Bronchial epithelial cell (primary cell): ENCODE results near the gene GPRC5C. TPM values are rescaled to one million over a fixed set of nuclear protein-coding genes. Genes with fewer than 3 reads are reported as not detected.

ENCODE experiments used
- DNase-seq: peaks from one replicate; pipeline ENCODE4 v3.0.0-alpha.2; 2010; ENCODE audit warnings: low read depth
- FAIRE-seq: peaks from 2 replicates; lab custom pipeline; 2011; peaks lifted over from hg19 to GRCh38; lab: Jason Lieb, UNC
- H3K27me3 ChIP-seq: 2 replicates; pipeline ENCODE4 v1.5.1; 2011; ENCODE audit warnings: low read length; ENCODE audit not compliant: control insufficient read depth, insufficient read depth
- H3K36me3 ChIP-seq: 2 replicates; pipeline ENCODE4 v1.5.1; 2011; ENCODE audit warnings: low read length; ENCODE audit not compliant: control insufficient read depth, insufficient read depth
- H3K4me3 ChIP-seq: 2 replicates; pipeline ENCODE4 v1.5.1; 2011; ENCODE audit warnings: mild to moderate bottlenecking, low read depth, low read length, control low read depth
- total RNA-seq: library from RNA; depleted of rRNA; stranded (reverse); fragments of >200 nt; gene quantifications from 2 replicates; pipeline ENCODE4 v1.2.1, GENCODE V29; 2014
- TF ChIP-seq, protein P1 (sequence below): IDR thresholded peaks from 2 replicates; pipeline ENCODE4 v1.5.1; 2011; ENCODE audit warnings: mild to moderate bottlenecking, moderate library complexity, low read length, control low read depth, inconsistent platforms; ENCODE audit not compliant: insufficient read depth, severe bottlenecking

GPRC5C gene
- total RNA-seq, 1 donor from 2014 or later, result 15.5 TPM

DNA sequence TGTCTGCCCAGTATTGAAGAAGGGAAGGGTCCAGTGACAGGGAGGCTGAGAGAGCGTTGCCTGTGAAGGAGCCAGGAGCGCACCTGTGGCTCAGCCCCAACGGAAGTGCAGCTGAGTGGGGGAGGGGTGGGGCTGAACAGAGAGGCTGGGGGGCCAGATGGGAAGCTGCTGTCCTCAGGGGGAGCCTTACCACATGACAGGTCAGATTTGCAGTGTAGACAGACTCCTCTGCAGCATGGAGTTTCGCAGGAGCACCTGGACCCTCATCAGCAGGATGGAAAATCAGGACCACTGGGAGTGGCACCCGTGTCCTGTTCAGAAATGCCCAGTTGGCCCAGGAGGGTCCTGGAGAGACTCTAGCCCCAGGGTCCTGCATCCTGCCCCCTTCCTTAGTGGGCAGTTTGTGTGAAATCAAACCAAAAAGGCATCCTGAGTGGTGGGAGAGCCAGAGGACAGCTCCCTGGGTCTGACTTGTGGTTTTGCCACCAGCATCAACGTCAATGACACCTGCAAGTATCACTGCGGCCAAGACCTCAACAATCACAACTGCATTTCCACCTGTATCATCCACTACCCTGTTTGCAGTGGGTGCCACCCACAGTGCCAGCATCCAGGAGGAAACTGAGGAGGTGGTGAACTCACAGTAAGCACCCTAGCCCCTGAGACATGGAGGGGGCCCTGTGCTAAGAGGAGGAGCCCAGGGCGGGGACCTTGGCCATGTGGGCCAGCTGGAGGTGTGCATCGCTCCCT, 42.3 kb downstream of the GPRC5C start:
- no peak for DNase-seq
- FAIRE-seq, result no peak
- TF ChIP-seq, protein P1, sequence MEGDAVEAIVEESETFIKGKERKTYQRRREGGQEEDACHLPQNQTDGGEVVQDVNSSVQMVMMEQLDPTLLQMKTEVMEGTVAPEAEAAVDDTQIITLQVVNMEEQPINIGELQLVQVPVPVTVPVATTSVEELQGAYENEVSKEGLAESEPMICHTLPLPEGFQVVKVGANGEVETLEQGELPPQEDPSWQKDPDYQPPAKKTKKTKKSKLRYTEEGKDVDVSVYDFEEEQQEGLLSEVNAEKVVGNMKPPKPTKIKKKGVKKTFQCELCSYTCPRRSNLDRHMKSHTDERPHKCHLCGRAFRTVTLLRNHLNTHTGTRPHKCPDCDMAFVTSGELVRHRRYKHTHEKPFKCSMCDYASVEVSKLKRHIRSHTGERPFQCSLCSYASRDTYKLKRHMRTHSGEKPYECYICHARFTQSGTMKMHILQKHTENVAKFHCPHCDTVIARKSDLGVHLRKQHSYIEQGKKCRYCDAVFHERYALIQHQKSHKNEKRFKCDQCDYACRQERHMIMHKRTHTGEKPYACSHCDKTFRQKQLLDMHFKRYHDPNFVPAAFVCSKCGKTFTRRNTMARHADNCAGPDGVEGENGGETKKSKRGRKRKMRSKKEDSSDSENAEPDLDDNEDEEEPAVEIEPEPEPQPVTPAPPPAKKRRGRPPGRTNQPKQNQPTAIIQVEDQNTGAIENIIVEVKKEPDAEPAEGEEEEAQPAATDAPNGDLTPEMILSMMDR, result no peak
- Histone ChIP-seq H3K4me3 (no peak overlapping the region), H3K36me3 (no peaks in the 10 kb centered on the region), H3K27me3 (no peaks in the 10 kb centered on the region)

DNA sequence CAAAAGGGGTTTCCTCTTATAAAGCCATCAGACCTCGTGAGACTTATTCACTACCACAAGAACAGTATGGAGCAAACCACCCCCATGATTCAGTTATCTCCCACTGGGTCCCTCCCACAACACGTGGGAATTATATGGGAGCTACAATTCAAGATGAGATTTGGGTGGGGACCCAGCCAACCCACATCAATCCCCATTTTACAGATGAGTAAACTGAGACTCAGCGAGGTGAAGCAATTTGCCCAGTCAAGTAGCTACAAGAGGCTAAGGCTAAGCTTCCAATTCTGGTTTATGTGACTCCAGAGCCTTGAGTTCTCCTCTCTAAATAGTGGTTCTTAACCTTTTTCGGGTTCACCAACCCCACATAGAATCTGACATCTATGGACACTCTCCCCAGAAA, 43.3 kb downstream of the GPRC5C start:
- no peaks in the 10 kb centered on the region for H3K36me3 ChIP-seq
- no peak for FAIRE-seq

DNA sequence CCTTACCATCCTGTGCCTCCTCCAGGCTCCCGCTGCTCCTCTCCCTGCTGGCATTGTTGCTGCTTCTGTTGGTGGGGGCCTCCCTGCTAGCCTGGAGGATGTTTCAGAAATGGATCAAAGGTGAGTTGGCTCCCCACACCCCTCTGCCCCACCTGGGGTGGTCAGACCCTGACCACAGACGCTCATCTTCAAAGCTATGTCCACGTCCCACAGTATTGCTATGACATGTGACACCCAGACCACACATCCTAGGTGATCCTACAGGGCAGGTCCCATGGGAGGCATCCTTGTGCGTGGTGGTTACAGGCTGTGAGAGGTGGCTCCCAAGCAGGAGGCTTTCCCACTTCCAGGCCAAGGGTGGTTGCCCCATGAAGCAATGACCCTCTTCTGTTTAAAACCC, 45.5 kb downstream of the GPRC5C start:
- FAIRE-seq (no peak), DNase-seq (no peak)
- TF ChIP-seq, protein P1, result no peak
- Histone ChIP-seq H3K4me3 (no peak overlapping the region), H3K36me3 (no peaks in the 10 kb centered on the region), H3K27me3 (no peaks in the 10 kb centered on the region)

More for the DNA sequence above, 43.3 kb downstream of the GPRC5C start:
- DNase-seq, result no peak
- no peak overlapping the region for H3K4me3 ChIP-seq
- TF ChIP-seq, protein P1, result no peak
- H3K27me3 ChIP-seq, result no peaks in the 10 kb centered on the region

DNA sequence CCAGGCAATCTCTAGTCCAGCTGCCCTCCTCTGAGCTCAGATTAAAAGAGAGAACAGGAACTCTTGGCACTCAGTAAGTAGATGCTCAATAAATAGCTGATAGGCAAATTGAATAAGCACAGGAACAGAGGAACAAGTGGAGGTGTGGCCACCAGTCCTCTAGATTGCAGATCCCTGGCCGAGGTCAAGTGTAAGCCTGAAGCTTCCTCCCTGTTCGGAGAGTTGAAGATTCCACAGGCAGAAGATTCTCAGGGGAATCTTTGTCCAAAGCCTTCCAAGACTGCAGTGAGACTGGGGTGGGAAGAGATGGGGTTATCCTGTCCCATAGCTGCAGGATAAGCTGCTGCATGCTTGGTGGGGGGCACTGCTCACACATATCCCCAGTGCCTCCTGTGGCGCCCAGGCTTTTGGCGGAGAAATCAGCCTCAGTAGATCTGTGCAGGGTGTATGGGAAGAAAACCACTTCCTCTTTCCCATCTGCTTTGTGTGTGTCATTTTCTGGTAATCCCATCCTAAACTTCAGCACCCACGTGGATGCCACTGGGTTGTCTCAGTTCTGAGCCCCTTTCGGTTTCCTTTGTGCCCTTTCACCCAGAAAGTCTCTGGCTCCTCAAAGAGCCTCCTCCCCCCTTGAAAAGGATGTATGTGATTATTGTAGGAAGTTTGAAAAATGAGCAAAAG, 46.7 kb downstream of the GPRC5C start:
- no peaks in the 10 kb centered on the region for H3K36me3 ChIP-seq
- TF ChIP-seq, protein P1, result no peak
- no peak for FAIRE-seq
- no peak overlapping the region for H3K4me3 ChIP-seq
- H3K27me3 ChIP-seq, result no peaks in the 10 kb centered on the region
- no peak for DNase-seq

DNA sequence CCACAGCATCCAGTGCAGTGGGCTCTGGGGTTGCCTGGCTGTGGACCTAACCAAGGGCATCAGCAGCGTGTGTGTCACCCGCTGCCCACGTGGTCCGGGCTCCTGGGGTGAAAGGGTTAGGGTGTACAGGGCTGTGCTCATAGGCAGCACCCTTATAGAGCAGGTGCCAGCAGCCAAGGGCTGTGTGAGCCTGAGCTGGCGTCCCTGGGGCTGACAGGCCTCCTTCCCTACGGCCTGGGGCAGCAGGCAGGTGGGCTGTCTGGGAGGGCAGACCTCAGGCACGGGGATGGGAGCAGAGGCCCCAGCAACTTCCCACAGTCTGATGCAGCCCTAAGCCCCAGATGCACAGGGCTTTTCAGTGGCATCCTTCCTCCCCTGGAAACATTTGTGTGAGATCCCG, 48.4 kb downstream of the GPRC5C start:
- Histone ChIP-seq H3K4me3 (no peak overlapping the region), H3K27me3 (no peaks in the 10 kb centered on the region), H3K36me3 (no peaks in the 10 kb centered on the region)
- FAIRE-seq (no peak), DNase-seq (no peak)
- TF ChIP-seq, protein P1, result no peak
